HEK293 (cell line): ENCODE results near the gene ADGRD2.

Experiments
- MZF1 ChIP-seq: fragments of 450-650 bp; formaldehyde crosslinking; IDR thresholded peaks from 2 replicates; pipeline ENCODE4 v1.5.1; 2017; ENCODE audit warnings: missing biosample characterization, missing genetic modification characterization, borderline replicate concordance
- TF ChIP-seq, protein P1 (sequence below): fragments of 450-650 bp; formaldehyde crosslinking; IDR thresholded peaks from 2 replicates; pipeline ENCODE4 v1.5.1; 2016; ENCODE audit warnings: missing biosample characterization, missing genetic modification characterization

DNA sequence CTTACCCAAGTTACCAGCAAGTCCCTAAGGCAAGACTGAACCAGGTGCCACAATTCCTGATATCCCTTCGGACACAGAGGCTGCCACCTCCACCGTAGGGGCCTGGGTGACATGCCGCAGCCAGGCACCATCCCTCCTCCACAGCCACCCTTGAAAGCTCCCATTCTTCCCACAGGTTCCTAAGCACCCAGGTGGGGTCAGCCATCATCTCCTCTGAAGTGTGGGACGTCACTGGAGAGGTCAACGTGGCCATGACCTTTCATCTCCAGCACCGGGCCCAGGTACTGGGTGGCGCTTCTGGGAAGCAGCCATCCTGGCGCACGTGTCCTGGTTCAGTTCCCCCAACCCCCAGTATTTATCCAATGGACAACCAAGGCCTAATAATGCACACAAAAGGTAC is 8.2 kb downstream of the ADGRD2 start:
- TF ChIP-seq, protein P1, sequence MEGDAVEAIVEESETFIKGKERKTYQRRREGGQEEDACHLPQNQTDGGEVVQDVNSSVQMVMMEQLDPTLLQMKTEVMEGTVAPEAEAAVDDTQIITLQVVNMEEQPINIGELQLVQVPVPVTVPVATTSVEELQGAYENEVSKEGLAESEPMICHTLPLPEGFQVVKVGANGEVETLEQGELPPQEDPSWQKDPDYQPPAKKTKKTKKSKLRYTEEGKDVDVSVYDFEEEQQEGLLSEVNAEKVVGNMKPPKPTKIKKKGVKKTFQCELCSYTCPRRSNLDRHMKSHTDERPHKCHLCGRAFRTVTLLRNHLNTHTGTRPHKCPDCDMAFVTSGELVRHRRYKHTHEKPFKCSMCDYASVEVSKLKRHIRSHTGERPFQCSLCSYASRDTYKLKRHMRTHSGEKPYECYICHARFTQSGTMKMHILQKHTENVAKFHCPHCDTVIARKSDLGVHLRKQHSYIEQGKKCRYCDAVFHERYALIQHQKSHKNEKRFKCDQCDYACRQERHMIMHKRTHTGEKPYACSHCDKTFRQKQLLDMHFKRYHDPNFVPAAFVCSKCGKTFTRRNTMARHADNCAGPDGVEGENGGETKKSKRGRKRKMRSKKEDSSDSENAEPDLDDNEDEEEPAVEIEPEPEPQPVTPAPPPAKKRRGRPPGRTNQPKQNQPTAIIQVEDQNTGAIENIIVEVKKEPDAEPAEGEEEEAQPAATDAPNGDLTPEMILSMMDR (tag by site-specific recombination), result no peak
- no peak for TF ChIP-seq MZF1 (tag by site-specific recombination)
